Endometrial microvascular endothelial cells (primary cell): ENCODE data around the gene LACC1. TPM values are rescaled to one million over a fixed set of nuclear protein-coding genes. Genes with fewer than 3 reads are reported as not detected.

ENCODE experiments used
- in situ Hi-C: cut with HindIII; loops from 2 replicates; pipeline ENCODE4 v1.10.0; 2017; ENCODE audit warnings: low sequenced_read_pairs, low pct_unique_long_range_greater_than_20kb; ENCODE audit errors: inconsistent ontology term
- total RNA-seq: library from RNA; depleted of rRNA; stranded (reverse); fragments of >200 nt; gene quantifications from one replicate; pipeline ENCODE4 v1.2.3, GENCODE V29; 2015; ENCODE audit errors: inconsistent ontology term

LACC1 gene
- total RNA-seq, 1 donor from 2014 or later, result 9.2 TPM

GRCh38 chr13:43935878-43936277 is 56.2 kb downstream of the LACC1 start:
- in situ Hi-C loops, result no loop called here

DNA sequence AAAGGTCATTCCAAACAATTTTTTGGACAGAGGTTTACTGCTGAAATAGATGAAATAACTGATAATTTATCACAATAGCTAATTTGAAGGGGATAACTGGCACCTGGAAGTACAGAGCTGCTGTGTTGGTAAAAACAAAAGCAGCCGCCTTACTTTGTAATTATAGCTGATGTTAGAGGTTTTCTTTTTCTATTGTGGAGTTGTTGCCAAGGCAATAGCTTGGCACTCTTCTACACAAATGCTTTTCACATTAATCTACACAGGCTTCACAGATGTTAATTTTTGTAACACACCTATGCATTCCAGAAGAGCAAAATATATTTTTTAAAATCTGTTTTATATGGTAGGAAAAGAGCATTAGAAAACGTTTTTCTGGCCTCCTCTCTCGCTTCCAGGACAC is 56.9 kb downstream of the LACC1 start:
- in situ Hi-C loops, result no loop called here

- in situ Hi-C loops, result no loop called here
Measured at GRCh38 chr13:43937839-43938238, 58.1 kb downstream of the LACC1 start.

DNA sequence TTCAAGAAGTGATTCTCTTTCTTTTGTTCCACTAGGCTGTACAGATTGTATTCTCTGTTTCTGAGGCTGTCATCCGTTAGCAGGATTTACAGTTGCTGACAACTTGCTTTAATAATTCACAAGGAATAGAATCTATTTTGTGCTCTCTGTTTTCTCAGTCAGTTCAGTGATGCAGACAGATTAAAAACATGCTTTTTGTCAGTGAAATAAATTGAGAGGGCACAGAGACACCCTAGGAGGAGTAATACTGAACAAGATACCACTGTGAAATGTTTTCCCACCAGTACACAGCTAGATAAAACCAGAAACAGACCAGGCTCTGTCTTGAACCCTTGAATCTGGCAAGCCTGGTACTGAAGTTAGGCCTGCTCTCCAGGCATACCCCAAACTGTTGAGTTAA is 58.7 kb downstream of the LACC1 start:
- in situ Hi-C loops, result no loop called here

GRCh38 chr13:43939086-43939485 is 59.4 kb downstream of the LACC1 start:
- in situ Hi-C loops, result no loop called here

DNA sequence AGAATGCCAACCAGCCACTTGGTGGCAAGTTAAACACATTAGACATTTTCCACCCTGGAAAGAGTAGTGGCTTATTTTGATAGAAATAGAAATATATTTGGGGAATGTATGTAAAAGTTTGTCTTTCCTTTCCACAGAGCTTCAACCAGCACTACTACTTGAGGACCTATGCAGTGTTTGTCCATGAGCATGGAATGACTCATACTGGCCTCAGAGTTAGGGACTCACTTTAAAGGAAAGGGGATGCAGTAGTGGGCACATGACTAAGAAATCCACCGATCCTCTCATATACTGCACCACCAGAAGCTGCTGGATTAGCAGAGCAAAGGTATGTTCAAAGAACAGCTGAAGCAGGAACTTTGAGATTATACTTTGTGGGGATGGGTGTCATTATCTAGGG is 62.6 kb downstream of the LACC1 start:
- in situ Hi-C loops, result no loop called here

Other genes starting within 250 kb of the LACC1 start
- not detected for gene ENOX1, start 92.9 kb upstream of the LACC1 start, total RNA-seq
- 3.2 TPM for gene CCDC122, start 164 bp upstream of the LACC1 start, total RNA-seq